ENCODE measurements around the gene XPO5. TPM values are rescaled to one million over a fixed set of nuclear protein-coding genes. Genes with fewer than 3 reads are reported as not detected.
"Not testable (repeated sequence)": the region's sequence is repeated elsewhere in the genome, so short reads cannot be mapped to it uniquely, and the experiment has no call there.

The XPO5 gene
- total RNA-seq, 1 donor = 43.2 TPM

- H3K4me3 ChIP-seq (ENCODE audit: low read depth, low read length) = no peak overlapping the region
- TF ChIP-seq, protein P1, sequence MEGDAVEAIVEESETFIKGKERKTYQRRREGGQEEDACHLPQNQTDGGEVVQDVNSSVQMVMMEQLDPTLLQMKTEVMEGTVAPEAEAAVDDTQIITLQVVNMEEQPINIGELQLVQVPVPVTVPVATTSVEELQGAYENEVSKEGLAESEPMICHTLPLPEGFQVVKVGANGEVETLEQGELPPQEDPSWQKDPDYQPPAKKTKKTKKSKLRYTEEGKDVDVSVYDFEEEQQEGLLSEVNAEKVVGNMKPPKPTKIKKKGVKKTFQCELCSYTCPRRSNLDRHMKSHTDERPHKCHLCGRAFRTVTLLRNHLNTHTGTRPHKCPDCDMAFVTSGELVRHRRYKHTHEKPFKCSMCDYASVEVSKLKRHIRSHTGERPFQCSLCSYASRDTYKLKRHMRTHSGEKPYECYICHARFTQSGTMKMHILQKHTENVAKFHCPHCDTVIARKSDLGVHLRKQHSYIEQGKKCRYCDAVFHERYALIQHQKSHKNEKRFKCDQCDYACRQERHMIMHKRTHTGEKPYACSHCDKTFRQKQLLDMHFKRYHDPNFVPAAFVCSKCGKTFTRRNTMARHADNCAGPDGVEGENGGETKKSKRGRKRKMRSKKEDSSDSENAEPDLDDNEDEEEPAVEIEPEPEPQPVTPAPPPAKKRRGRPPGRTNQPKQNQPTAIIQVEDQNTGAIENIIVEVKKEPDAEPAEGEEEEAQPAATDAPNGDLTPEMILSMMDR (IDR thresholded peaks at IDR 0.05; ENCODE audit: insufficient read depth, low read depth, low read length) = no peak
- DNase-seq (ENCODE audit: low read depth) = no peak
Measured at GRCh38 chr6:43572015-43572414, 3.8 kb downstream of the XPO5 start.

DNA sequence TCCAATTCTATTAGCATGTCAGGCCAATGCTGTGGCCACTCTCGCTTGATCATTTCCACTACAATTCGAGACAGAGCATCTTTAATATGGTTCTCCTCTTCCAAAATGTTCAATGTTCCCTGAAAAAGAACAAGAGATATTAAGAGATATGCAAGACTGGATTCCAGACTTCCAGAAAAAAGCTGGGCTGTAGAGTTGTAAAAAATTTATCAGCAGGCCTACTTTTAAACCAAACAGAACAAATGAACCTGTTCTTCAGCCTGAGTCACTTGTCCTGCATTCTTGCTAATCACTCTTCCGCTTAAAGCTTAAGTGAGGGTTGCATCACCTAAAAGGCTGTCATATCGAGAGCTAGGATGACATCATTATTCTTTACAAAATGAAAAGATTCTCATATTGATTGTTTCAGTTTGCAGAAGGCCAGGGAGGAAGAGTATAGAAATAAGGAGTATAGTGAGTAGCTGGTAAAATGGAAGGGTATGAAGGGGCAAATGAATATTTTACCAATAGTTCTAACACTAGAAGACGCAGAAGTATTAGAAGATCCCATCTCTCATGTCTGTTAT is 4.9 kb downstream of the XPO5 start:
- peak; percentile 44 for DNase-seq (ENCODE audit: low read depth)
- no peak overlapping the region for H3K4me3 ChIP-seq (ENCODE audit: low read depth, low read length)
- TF ChIP-seq, protein P1 (IDR thresholded peaks at IDR 0.05; ENCODE audit: insufficient read depth, low read depth, low read length) = no peak

GRCh38 chr6:43559328-43559727 is 16.5 kb downstream of the XPO5 start:
- H3K4me3 ChIP-seq (ENCODE audit: low read depth, low read length) = no peak overlapping the region
- TF ChIP-seq, protein P1 (IDR thresholded peaks at IDR 0.05; ENCODE audit: insufficient read depth, low read depth, low read length) = no peak
- DNase-seq (ENCODE audit: low read depth) = no peak

- not testable (repeated sequence) for H3K4me3 ChIP-seq (ENCODE audit: low read depth, low read length); DNase-seq (ENCODE audit: low read depth)
Measured at GRCh38 chr6:43557620-43558019, 18.2 kb downstream of the XPO5 start.

DNA sequence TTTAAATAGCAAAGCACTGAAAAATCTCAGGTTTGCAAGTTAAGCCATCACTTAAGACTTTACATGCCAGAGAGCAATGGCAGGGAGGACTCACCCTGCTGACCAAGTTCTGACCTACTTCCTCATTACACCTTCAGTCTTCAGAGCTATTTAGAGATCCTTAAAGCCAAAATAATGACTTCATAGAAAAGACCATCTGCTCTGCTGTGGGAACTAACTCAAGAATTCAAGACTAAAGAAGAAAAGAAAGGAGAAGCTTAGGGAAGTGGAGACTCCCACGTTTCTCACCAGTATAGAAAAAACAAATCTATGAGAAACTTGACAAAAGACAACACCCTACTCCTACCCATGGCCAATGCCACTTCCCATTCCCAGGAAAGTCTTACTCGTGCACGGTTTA is 28.6 kb downstream of the XPO5 start:
- no peak overlapping the region for H3K4me3 ChIP-seq (ENCODE audit: low read depth, low read length)
- DNase-seq (ENCODE audit: low read depth) = peak; percentile 8
- TF ChIP-seq, protein P1 (IDR thresholded peaks at IDR 0.05; ENCODE audit: insufficient read depth, low read depth, low read length) = no peak

GRCh38 chr6:43544461-43544860 is 31.4 kb downstream of the XPO5 start:
- no peak for DNase-seq (ENCODE audit: low read depth)
- TF ChIP-seq, protein P1 (IDR thresholded peaks at IDR 0.05; ENCODE audit: insufficient read depth, low read depth, low read length) = no peak
- no peak overlapping the region for H3K4me3 ChIP-seq (ENCODE audit: low read depth, low read length)

DNA sequence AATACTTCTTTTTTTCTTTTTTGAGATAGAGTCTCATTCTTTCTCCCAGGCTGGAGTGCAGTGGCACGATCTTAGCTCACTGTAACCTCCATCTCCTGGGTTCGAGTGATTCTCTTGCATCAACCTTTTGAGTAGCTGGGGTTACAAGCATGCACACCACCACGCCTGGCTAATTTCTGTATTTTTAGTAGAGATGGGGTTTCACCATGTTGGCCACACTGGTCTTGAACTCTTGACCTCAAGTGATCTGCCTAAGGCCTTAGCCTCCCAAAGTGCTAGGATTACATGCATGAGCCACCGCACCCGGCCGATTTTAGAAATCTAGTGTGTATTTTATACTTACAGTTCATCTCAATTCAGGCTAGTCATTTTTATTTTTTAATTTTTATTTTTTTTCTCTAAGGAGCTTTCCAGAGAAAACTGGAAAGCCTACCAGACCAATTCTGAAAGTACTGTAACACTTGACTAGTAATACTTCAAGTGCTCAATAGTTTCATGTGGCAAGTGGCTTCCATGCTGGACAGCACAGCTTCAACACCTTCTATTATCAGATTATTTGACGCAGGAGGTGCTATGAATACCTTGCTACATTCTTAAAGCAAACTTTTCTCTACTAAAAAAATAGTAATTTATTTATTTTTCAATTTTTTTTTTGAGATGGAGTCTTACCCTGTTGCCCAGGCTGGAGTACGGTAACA is 33.9 kb downstream of the XPO5 start:
- DNase-seq (ENCODE audit: low read depth) = no peak
- TF ChIP-seq, protein P1 (IDR thresholded peaks at IDR 0.05; ENCODE audit: insufficient read depth, low read depth, low read length) = no peak
- H3K4me3 ChIP-seq (ENCODE audit: low read depth, low read length) = no peak overlapping the region
